ENCODE measurements around the gene CIAO1. TPM values are rescaled to one million over a fixed set of nuclear protein-coding genes. Genes with fewer than 3 reads are reported as not detected.
"Not testable (repeated sequence)": the region's sequence is repeated elsewhere in the genome, so short reads cannot be mapped to it uniquely, and the experiment has no call there.

Gene CIAO1
- total RNA-seq (2014; rRNA removed; shearing (Covaris generic)), result 79.3 and 96.1 TPM in 2 replicates

GRCh38 chr2:96265840-96266679 is at the start of gene CIAO1, which contains the start of gene TMEM127:
Gene CIAO1, plus strand, starts transcription at chr2:96266225. Its CDS starts 126 bp downstream, at chr2:96266351.
Gene TMEM127, minus strand, starts transcription at chr2:96265997. Its CDS starts 616 bp downstream, at chr2:96265381.
- DNase-seq (ENCODE audit: low spot score), result peak; percentile 97

GRCh38 chr2:96218508-96219131 is 47.4 kb upstream of the CIAO1 start:
- no peak for DNase-seq (ENCODE audit: low spot score)

GRCh38 chr2:96219959-96220358 is 46.1 kb upstream of the CIAO1 start:
- DNase-seq (ENCODE audit: low spot score), result not testable (repeated sequence)

- not testable (repeated sequence) for DNase-seq (ENCODE audit: low spot score)
These were observed 44.9 kb upstream of the CIAO1 start for GRCh38 chr2:96221106-96221505.

GRCh38 chr2:96225016-96225533 is 41.0 kb upstream of the CIAO1 start:
- DNase-seq (ENCODE audit: low spot score), result no peak

GRCh38 chr2:96231316-96231715 is 34.7 kb upstream of the CIAO1 start:
- no peak for DNase-seq (ENCODE audit: low spot score)

- no peak for DNase-seq (ENCODE audit: low spot score)
These were observed 32.6 kb upstream of the CIAO1 start for GRCh38 chr2:96233436-96233835.

GRCh38 chr2:96233880-96234316 is 32.1 kb upstream of the CIAO1 start:
- no peak for DNase-seq (ENCODE audit: low spot score)

- no peak for DNase-seq (ENCODE audit: low spot score)
These were observed 29.1 kb upstream of the CIAO1 start for GRCh38 chr2:96236882-96237281.

GRCh38 chr2:96238266-96238665 is 27.8 kb upstream of the CIAO1 start:
- DNase-seq (ENCODE audit: low spot score), result no peak

GRCh38 chr2:96239091-96239490 is 26.9 kb upstream of the CIAO1 start:
- no peak for DNase-seq (ENCODE audit: low spot score)

- no peak for DNase-seq (ENCODE audit: low spot score)
These were observed 26.2 kb upstream of the CIAO1 start for GRCh38 chr2:96239745-96240264.

- no peak for DNase-seq (ENCODE audit: low spot score)
These were observed 25.5 kb upstream of the CIAO1 start for GRCh38 chr2:96240341-96241038.

- no peak for DNase-seq (ENCODE audit: low spot score)
These were observed 24.8 kb upstream of the CIAO1 start for GRCh38 chr2:96241227-96241626.

GRCh38 chr2:96241900-96242611 is 24.0 kb upstream of the CIAO1 start:
- DNase-seq (ENCODE audit: low spot score), result peak; percentile 70

GRCh38 chr2:96243843-96244242 is 22.2 kb upstream of the CIAO1 start:
- DNase-seq (ENCODE audit: low spot score), result no peak

GRCh38 chr2:96245609-96246390 is 20.2 kb upstream of the CIAO1 start:
- no peak for DNase-seq (ENCODE audit: low spot score)

- no peak for DNase-seq (ENCODE audit: low spot score)
These were observed 19.0 kb upstream of the CIAO1 start for GRCh38 chr2:96247009-96247408.

GRCh38 chr2:96247896-96248295 is 18.1 kb upstream of the CIAO1 start:
- DNase-seq (ENCODE audit: low spot score), result no peak

- DNase-seq (ENCODE audit: low spot score), result no peak
These were observed 17.4 kb upstream of the CIAO1 start for GRCh38 chr2:96248624-96249023.

Measured in H4 (cell line).